ENCODE data around the gene RNU6-1. TPM values are rescaled to one million over a fixed set of nuclear protein-coding genes. Genes with fewer than 3 reads are reported as not detected.

The RNU6-1 gene
- total RNA-seq, 2 donors from 2014 or later: not detected

GRCh38 chr15:67850994-67851571, 11.2 kb upstream of the RNU6-1 start:
- Mint-ChIP-seq H3K4me3 (no peak overlapping the region), H3K4me1 (no peaks in the 10 kb centered on the region), H3K27me3 (peaks cover 41% of the 10 kb centered on the region), H3K27ac (no peak overlapping the region), H3K36me3 (ENCODE audit: low read depth) (no peaks in the 10 kb centered on the region)
- H3K9me3 ChIP-seq (ENCODE audit: control insufficient read depth, low read length, poor library complexity, severe bottlenecking): no peaks in the 10 kb centered on the region
- DNase-seq (no peak), ATAC-seq (no peak)

- Mint-ChIP-seq H3K27me3 (peaks cover 41% of the 10 kb centered on the region), H3K36me3 (ENCODE audit: low read depth) (no peaks in the 10 kb centered on the region), H3K4me3 (no peak overlapping the region), H3K27ac (no peak overlapping the region), H3K4me1 (no peaks in the 10 kb centered on the region)
- no peaks in the 10 kb centered on the region for H3K9me3 ChIP-seq (ENCODE audit: control insufficient read depth, low read length, poor library complexity, severe bottlenecking)
- no peak for DNase-seq
- no peak for ATAC-seq
These were observed 10.5 kb upstream of the RNU6-1 start for GRCh38 chr15:67850336-67850735.

GRCh38 chr15:67849538-67849937, 9.7 kb upstream of the RNU6-1 start:
- no peak overlapping the region for H3K4me3 Mint-ChIP-seq
- DNase-seq: no peak
- no peaks in the 10 kb centered on the region for H3K4me1 Mint-ChIP-seq
- H3K27me3 Mint-ChIP-seq: peaks cover 41% of the 10 kb centered on the region
- no peak for ATAC-seq
- H3K9me3 ChIP-seq (ENCODE audit: control insufficient read depth, low read length, poor library complexity, severe bottlenecking): no peaks in the 10 kb centered on the region
- no peaks in the 10 kb centered on the region for H3K36me3 Mint-ChIP-seq (ENCODE audit: low read depth)
- no peak overlapping the region for H3K27ac Mint-ChIP-seq

GRCh38 chr15:67845974-67846373, 6.1 kb upstream of the RNU6-1 start:
- DNase-seq: no peak
- ATAC-seq: no peak
- no peak overlapping the region for H3K4me3 Mint-ChIP-seq
- peaks cover 8% of the 10 kb centered on the region for H3K4me1 Mint-ChIP-seq
- no peaks in the 10 kb centered on the region for H3K9me3 ChIP-seq (ENCODE audit: control insufficient read depth, low read length, poor library complexity, severe bottlenecking)
- H3K27me3 Mint-ChIP-seq: peaks cover 25% of the 10 kb centered on the region
- H3K27ac Mint-ChIP-seq: no peak overlapping the region
- H3K36me3 Mint-ChIP-seq (ENCODE audit: low read depth): no peaks in the 10 kb centered on the region

GRCh38 chr15:67843571-67844387, 3.9 kb upstream of the RNU6-1 start:
- Mint-ChIP-seq H3K4me3 (no peak overlapping the region), H3K27me3 (peaks cover 14% of the 10 kb centered on the region), H3K4me1 (peaks cover 20% of the 10 kb centered on the region), H3K27ac (no peak overlapping the region), H3K36me3 (ENCODE audit: low read depth) (peaks cover 5% of the 10 kb centered on the region)
- no peak for ATAC-seq
- no peak for DNase-seq
- no peaks in the 10 kb centered on the region for H3K9me3 ChIP-seq (ENCODE audit: control insufficient read depth, low read length, poor library complexity, severe bottlenecking)

- no peak overlapping the region for H3K4me3 Mint-ChIP-seq
- peaks cover 7% of the 10 kb centered on the region for H3K27me3 Mint-ChIP-seq
- peaks cover 5% of the 10 kb centered on the region for H3K36me3 Mint-ChIP-seq (ENCODE audit: low read depth)
- DNase-seq: no peak
- H3K9me3 ChIP-seq (ENCODE audit: control insufficient read depth, low read length, poor library complexity, severe bottlenecking): no peaks in the 10 kb centered on the region
- H3K27ac Mint-ChIP-seq: no peak overlapping the region
- peaks cover 20% of the 10 kb centered on the region for H3K4me1 Mint-ChIP-seq
- ATAC-seq: no peak
These were observed 3.3 kb upstream of the RNU6-1 start for GRCh38 chr15:67843092-67843501.

- no peak for DNase-seq
- no peak for ATAC-seq
- Mint-ChIP-seq H3K27me3 (peaks cover 3% of the 10 kb centered on the region), H3K27ac (peak overlapping the region; percentile 100), H3K4me1 (peaks cover 22% of the 10 kb centered on the region), H3K4me3 (peak overlapping the region; percentile 94), H3K36me3 (ENCODE audit: low read depth) (peaks cover 5% of the 10 kb centered on the region)
- no peaks in the 10 kb centered on the region for H3K9me3 ChIP-seq (ENCODE audit: control insufficient read depth, low read length, poor library complexity, severe bottlenecking)
These were observed 1.6 kb upstream of the RNU6-1 start for GRCh38 chr15:67841513-67841762.

- H3K27ac Mint-ChIP-seq: peak overlapping the region; percentile 100
- DNase-seq: no peak
These were observed 1.1 kb upstream of the RNU6-1 start for GRCh38 chr15:67840749-67841512.

GRCh38 chr15:67839499-67839928, 331 bp downstream of the RNU6-1 start:
- peak; percentile 66 for ATAC-seq

More at GRCh38 chr15:67840749-67841512, 1.1 kb upstream of the RNU6-1 start:
- ATAC-seq: no peak
- Mint-ChIP-seq H3K4me3 (peak overlapping the region; percentile 94), H3K4me1 (peaks cover 23% of the 10 kb centered on the region), H3K36me3 (ENCODE audit: low read depth) (peaks cover 5% of the 10 kb centered on the region), H3K27me3 (peaks cover 8% of the 10 kb centered on the region)
- no peaks in the 10 kb centered on the region for H3K9me3 ChIP-seq (ENCODE audit: control insufficient read depth, low read length, poor library complexity, severe bottlenecking)

GRCh38 chr15:67838789-67839332, 984 bp downstream of the RNU6-1 start:
- no peak for DNase-seq
- no peaks in the 10 kb centered on the region for H3K9me3 ChIP-seq (ENCODE audit: control insufficient read depth, low read length, poor library complexity, severe bottlenecking)
- Mint-ChIP-seq H3K4me1 (peaks cover 38% of the 10 kb centered on the region), H3K4me3 (peak overlapping the region; percentile 28), H3K27me3 (peaks cover 27% of the 10 kb centered on the region), H3K36me3 (ENCODE audit: low read depth) (peaks cover 7% of the 10 kb centered on the region), H3K27ac (peak overlapping the region; percentile 100)
- ATAC-seq: no peak

More at GRCh38 chr15:67839499-67839928, 331 bp downstream of the RNU6-1 start:
- H3K4me1 Mint-ChIP-seq: peaks cover 35% of the 10 kb centered on the region
- peak overlapping the region; percentile 94 for H3K4me3 Mint-ChIP-seq
- H3K36me3 Mint-ChIP-seq (ENCODE audit: low read depth): peaks cover 5% of the 10 kb centered on the region
- no peak for DNase-seq
- H3K27ac Mint-ChIP-seq: peak overlapping the region; percentile 100
- H3K9me3 ChIP-seq (ENCODE audit: control insufficient read depth, low read length, poor library complexity, severe bottlenecking): no peaks in the 10 kb centered on the region
- peaks cover 21% of the 10 kb centered on the region for H3K27me3 Mint-ChIP-seq

- no peak for DNase-seq
- H3K9me3 ChIP-seq (ENCODE audit: control insufficient read depth, low read length, poor library complexity, severe bottlenecking): no peaks in the 10 kb centered on the region
- Mint-ChIP-seq H3K27ac (peak overlapping the region; percentile 67), H3K27me3 (peaks cover 44% of the 10 kb centered on the region), H3K36me3 (ENCODE audit: low read depth) (peaks cover 9% of the 10 kb centered on the region), H3K4me3 (no peak overlapping the region), H3K4me1 (peaks cover 46% of the 10 kb centered on the region)
- no peak for ATAC-seq
These were observed 2.9 kb downstream of the RNU6-1 start for GRCh38 chr15:67836955-67837354.

GRCh38 chr15:67836477-67836876, 3.4 kb downstream of the RNU6-1 start:
- DNase-seq (peak in 2 of 3 donors; percentile 35 to 48), ATAC-seq (no peak)
- peak overlapping the region; percentile 67 for H3K27ac Mint-ChIP-seq
- H3K36me3 Mint-ChIP-seq (ENCODE audit: low read depth): peaks cover 9% of the 10 kb centered on the region
- peaks cover 46% of the 10 kb centered on the region for H3K27me3 Mint-ChIP-seq
- H3K4me1 Mint-ChIP-seq: peaks cover 45% of the 10 kb centered on the region
- no peaks in the 10 kb centered on the region for H3K9me3 ChIP-seq (ENCODE audit: control insufficient read depth, low read length, poor library complexity, severe bottlenecking)
- H3K4me3 Mint-ChIP-seq: peak overlapping the region; percentile 92

GRCh38 chr15:67836134-67836455, 3.8 kb downstream of the RNU6-1 start:
- no peak for ATAC-seq
- H3K27me3 Mint-ChIP-seq: peaks cover 50% of the 10 kb centered on the region
- H3K4me1 Mint-ChIP-seq: peaks cover 41% of the 10 kb centered on the region
- DNase-seq: no peak
- H3K4me3 Mint-ChIP-seq: peak overlapping the region; percentile 92
- peak overlapping the region; percentile 67 for H3K27ac Mint-ChIP-seq
- H3K9me3 ChIP-seq (ENCODE audit: control insufficient read depth, low read length, poor library complexity, severe bottlenecking): no peaks in the 10 kb centered on the region
- H3K36me3 Mint-ChIP-seq (ENCODE audit: low read depth): peaks cover 9% of the 10 kb centered on the region
